SU-DHL-6 (cell line): ENCODE results near the gene CD247.

ENCODE experiments used
- EZH2phosphoT487 ChIP-seq: fragments of 200-600 bp; sonication (generic), shearing (Covaris generic); conservative IDR thresholded peaks from 2 replicates; pipeline ENCODE4 v1.6.1; 2018; ENCODE audit warnings: mild to moderate bottlenecking, antibody characterized with exemption, low read length, moderate library complexity, mixed read lengths
- TF ChIP-seq, protein P1 (sequence below): fragments of 200-600 bp; sonication (generic); IDR thresholded peaks from one replicate; pipeline ENCODE4 v1.5.1; 2017; ENCODE audit warnings: antibody characterized with exemption, mild to moderate bottlenecking, low read length, moderate library complexity; ENCODE audit not compliant: insufficient read depth, poor library complexity, severe bottlenecking

DNA sequence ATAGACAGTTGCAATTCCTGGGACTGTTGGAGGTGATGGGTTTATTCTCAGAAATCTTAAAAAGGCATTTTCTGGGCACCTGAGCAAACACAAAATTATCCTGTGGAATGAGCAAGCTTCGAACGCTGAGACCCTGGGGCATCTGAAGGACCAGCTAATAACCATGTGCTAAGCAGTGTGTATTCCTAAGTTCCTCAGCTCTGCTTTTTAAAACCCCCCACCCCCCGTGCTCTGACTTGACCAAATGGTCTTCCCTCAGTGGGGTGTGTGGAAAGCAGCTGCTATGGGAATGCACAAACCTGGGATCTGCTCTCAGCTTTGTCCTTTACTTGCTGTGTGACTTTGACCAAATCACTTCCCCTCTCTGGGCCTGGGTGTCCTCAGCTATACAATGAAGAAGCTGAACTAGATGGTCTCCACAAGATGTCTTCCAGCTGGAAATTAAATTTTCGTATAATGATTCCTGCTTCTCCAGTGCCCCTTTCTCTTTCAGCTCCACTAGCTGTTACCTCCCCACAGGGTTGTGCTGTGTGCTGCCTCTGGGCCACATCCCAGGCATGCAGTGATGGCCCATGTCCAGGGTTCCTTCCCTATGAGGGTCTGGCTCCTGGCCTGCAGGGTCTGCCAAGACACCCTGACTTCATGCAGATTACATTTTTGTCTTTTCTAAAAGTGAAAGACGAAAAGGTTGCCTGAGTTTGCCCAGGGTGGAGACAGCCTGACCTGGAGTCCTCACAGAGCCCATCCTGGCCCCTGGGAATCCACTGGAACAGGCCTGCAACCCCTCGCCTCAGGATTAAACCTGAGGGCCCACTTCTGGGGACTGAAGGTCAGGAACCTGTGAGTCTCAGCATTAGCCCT is 14.9 kb upstream of the CD247 start:
- TF ChIP-seq, protein P1, sequence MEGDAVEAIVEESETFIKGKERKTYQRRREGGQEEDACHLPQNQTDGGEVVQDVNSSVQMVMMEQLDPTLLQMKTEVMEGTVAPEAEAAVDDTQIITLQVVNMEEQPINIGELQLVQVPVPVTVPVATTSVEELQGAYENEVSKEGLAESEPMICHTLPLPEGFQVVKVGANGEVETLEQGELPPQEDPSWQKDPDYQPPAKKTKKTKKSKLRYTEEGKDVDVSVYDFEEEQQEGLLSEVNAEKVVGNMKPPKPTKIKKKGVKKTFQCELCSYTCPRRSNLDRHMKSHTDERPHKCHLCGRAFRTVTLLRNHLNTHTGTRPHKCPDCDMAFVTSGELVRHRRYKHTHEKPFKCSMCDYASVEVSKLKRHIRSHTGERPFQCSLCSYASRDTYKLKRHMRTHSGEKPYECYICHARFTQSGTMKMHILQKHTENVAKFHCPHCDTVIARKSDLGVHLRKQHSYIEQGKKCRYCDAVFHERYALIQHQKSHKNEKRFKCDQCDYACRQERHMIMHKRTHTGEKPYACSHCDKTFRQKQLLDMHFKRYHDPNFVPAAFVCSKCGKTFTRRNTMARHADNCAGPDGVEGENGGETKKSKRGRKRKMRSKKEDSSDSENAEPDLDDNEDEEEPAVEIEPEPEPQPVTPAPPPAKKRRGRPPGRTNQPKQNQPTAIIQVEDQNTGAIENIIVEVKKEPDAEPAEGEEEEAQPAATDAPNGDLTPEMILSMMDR = no peak
- TF ChIP-seq EZH2phosphoT487 = no peak
